ENCODE measurements around the gene AFDN. TPM values are rescaled to one million over a fixed set of nuclear protein-coding genes. Genes with fewer than 3 reads are reported as not detected.

The AFDN gene
- total RNA-seq, 1 experiment from 2014 or later, result 182 TPM

GRCh38 chr6:167910652-167911051 lies 83.9 kb downstream of the AFDN start (continued):
- TF ChIP-seq ZNF263 (CRISPR knock-in tag; IDR thresholded peaks at IDR 0.05; ENCODE audit: low read depth) (no peak), FOXP1 (CRISPR knock-in tag; IDR thresholded peaks at IDR 0.05; ENCODE audit: borderline replicate concordance) (no peak), SMAD4 (CRISPR knock-in tag; IDR thresholded peaks at IDR 0.05) (no peak), ZNF425 (CRISPR knock-in tag; conservative IDR thresholded peaks at IDR 0.05) (no peak), ARID4B (CRISPR knock-in tag; IDR thresholded peaks at IDR 0.05; ENCODE audit: borderline replicate concordance) (no peak), OVOL2 (CRISPR knock-in tag; IDR thresholded peaks at IDR 0.05; ENCODE audit: borderline replicate concordance) (no peak), ZBTB21 (CRISPR knock-in tag; IDR thresholded peaks at IDR 0.05; ENCODE audit: borderline replicate concordance) (no peak), GRHL2 (CRISPR knock-in tag; IDR thresholded peaks at IDR 0.05; ENCODE audit: insufficient replicate concordance, severe bottlenecking) (no peak), ZSCAN18 (CRISPR knock-in tag; IDR thresholded peaks at IDR 0.05) (no peak), FOXK1 (CRISPR knock-in tag; IDR thresholded peaks at IDR 0.05) (no peak)

GRCh38 chr6:167912494-167912893 lies 85.8 kb downstream of the AFDN start:
- ATAC-seq, result no peak
- Mint-ChIP-seq H3K27ac (no peak overlapping the region), H3K9me3 (no peaks in the 10 kb centered on the region), H3K4me1 (no peaks in the 10 kb centered on the region), H3K36me3 (peaks cover 37% of the 10 kb centered on the region), H3K4me3 (no peak overlapping the region), H3K27me3 (ENCODE audit: low read depth) (no peaks in the 10 kb centered on the region)
- ChIA-PET CTCF (no interaction called here), POLR2A (no interaction called here)
- no peak for DNase-seq (ENCODE audit: low spot score)
- no peak for TF ChIP-seq E2F5 (CRISPR knock-in tag; IDR thresholded peaks at IDR 0.05)

GRCh38 chr6:167913699-167914098 lies 87.0 kb downstream of the AFDN start:
- Mint-ChIP-seq H3K27me3 (ENCODE audit: low read depth) (no peaks in the 10 kb centered on the region), H3K36me3 (peaks cover 45% of the 10 kb centered on the region), H3K4me1 (no peaks in the 10 kb centered on the region), H3K9me3 (no peaks in the 10 kb centered on the region), H3K4me3 (no peak overlapping the region), H3K27ac (no peak overlapping the region)
- ChIA-PET CTCF (no interaction called here), POLR2A (no interaction called here)
- no peak for DNase-seq (ENCODE audit: low spot score)
- ATAC-seq, result no peak
- no peak for TF ChIP-seq SOX15 (CRISPR knock-in tag; IDR thresholded peaks at IDR 0.05)
- no peak for TF ChIP-seq ZNF317 (CRISPR knock-in tag; IDR thresholded peaks at IDR 0.05; ENCODE audit: borderline replicate concordance, low read depth)
- TF ChIP-seq KAT7 (CRISPR knock-in tag; IDR thresholded peaks at IDR 0.05; ENCODE audit: borderline replicate concordance), result no peak
- TF ChIP-seq ZNF121 (CRISPR knock-in tag; IDR thresholded peaks at IDR 0.05), result no peak
- TF ChIP-seq CDX4 (CRISPR knock-in tag; IDR thresholded peaks at IDR 0.05; ENCODE audit: borderline replicate concordance), result no peak
- TF ChIP-seq FOXJ3 (CRISPR knock-in tag; IDR thresholded peaks at IDR 0.05; ENCODE audit: borderline replicate concordance), result no peak
- no peak for TF ChIP-seq ARID4B (CRISPR knock-in tag; IDR thresholded peaks at IDR 0.05; ENCODE audit: borderline replicate concordance)
- TF ChIP-seq SMAD3 (CRISPR knock-in tag; IDR thresholded peaks at IDR 0.05; ENCODE audit: borderline replicate concordance), result no peak
- TF ChIP-seq TEAD4 (CRISPR knock-in tag; IDR thresholded peaks at IDR 0.05), result no peak
- TF ChIP-seq NFYB (CRISPR knock-in tag; conservative IDR thresholded peaks at IDR 0.05; ENCODE audit: low read depth), result no peak
- TF ChIP-seq GRHL2 (CRISPR knock-in tag; IDR thresholded peaks at IDR 0.05; ENCODE audit: insufficient replicate concordance, severe bottlenecking), result no peak
